Fibroblast of lung (primary cell): Measurements from ENCODE around the gene RAC3.

Source experiments
- EZH2 ChIP-seq: IDR thresholded peaks from 2 replicates; pipeline ENCODE4 v1.5.1; 2012; ENCODE audit warnings: low read length, control low read depth, mild to moderate bottlenecking; ENCODE audit errors: missing control alignments
- TF ChIP-seq, protein P1 (sequence below), 2 donors: IDR thresholded peaks in 1 of 2; conservative IDR thresholded peaks in 1 of 2; 1 replicate in 1 of 2; 2 replicates in 1 of 2; pipeline ENCODE4 v1.5.1; 2011 to 2012; ENCODE audit warnings: low read length in 2 of 2, control low read depth in 1 of 2, inconsistent platforms in 1 of 2, low read depth in 1 of 2, mild to moderate bottlenecking in 1 of 2

DNA sequence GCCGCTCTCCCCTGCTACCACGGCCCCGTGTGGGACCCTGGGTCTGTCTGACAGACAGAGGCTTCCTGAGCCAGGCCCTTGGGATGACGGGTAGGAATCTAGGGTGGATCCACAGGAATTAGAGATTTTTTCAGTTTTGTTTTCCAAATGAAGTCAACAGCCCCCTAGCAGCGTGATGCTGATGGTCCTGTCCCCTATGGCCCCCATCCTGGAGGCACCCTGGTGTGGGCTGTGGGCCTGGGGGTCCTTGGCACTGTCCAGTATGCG is 24.3 kb upstream of the RAC3 start:
- TF ChIP-seq, protein P1, sequence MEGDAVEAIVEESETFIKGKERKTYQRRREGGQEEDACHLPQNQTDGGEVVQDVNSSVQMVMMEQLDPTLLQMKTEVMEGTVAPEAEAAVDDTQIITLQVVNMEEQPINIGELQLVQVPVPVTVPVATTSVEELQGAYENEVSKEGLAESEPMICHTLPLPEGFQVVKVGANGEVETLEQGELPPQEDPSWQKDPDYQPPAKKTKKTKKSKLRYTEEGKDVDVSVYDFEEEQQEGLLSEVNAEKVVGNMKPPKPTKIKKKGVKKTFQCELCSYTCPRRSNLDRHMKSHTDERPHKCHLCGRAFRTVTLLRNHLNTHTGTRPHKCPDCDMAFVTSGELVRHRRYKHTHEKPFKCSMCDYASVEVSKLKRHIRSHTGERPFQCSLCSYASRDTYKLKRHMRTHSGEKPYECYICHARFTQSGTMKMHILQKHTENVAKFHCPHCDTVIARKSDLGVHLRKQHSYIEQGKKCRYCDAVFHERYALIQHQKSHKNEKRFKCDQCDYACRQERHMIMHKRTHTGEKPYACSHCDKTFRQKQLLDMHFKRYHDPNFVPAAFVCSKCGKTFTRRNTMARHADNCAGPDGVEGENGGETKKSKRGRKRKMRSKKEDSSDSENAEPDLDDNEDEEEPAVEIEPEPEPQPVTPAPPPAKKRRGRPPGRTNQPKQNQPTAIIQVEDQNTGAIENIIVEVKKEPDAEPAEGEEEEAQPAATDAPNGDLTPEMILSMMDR (conservative IDR thresholded peaks at IDR 0.05 in 1 of 2, IDR thresholded peaks at IDR 0.05 in 1 of 2; ENCODE audit: low read depth in 1 of 2, low read length in 2 of 2), result no peak
- TF ChIP-seq EZH2, result no peak
